Stomach (tissue), 9 donors: ENCODE measurements around the gene LDB2. TPM values are rescaled to one million over a fixed set of nuclear protein-coding genes. Genes with fewer than 3 reads are reported as not detected.

ENCODE experiments used
- DNase-seq, 2 donors: peaks; one replicate each; pipeline versions ENCODE4 v3.0.0 to v3.0.0-alpha.2; 2013 to 2019
- H3K27ac ChIP-seq, 5 donors: fragments of 200-600 bp in 4 of 5; sonication (generic) in 4 of 5; one replicate each; pipeline ENCODE4 v1.5.1; 2013 to 2019; ENCODE audit warnings: mild to moderate bottlenecking in 1 of 5, moderate library complexity in 1 of 5
- H3K27me3 ChIP-seq, 3 donors: fragments of 200-600 bp; sonication (generic); one replicate each; pipeline ENCODE4 v1.5.1; 2017 to 2019; ENCODE audit warnings: mixed run types in 1 of 3
- H3K36me3 ChIP-seq, 4 donors: fragments of 200-600 bp; sonication (generic); 1 replicate in 3 of 4; 2 replicates in 1 of 4; pipeline ENCODE4 v1.5.1; 2016 to 2019
- H3K4me1 ChIP-seq, 4 donors: fragments of 200-600 bp; sonication (generic); one replicate each; pipeline ENCODE4 v1.5.1; 2016 to 2019
- H3K4me3 ChIP-seq, 4 donors: fragments of 200-600 bp; sonication (generic) in 3 of 4; one replicate each; pipeline ENCODE4 v1.5.1; 2016 to 2019; ENCODE audit warnings: mild to moderate bottlenecking in 1 of 4
- H3K9me3 ChIP-seq, 4 donors: fragments of 200-600 bp; sonication (generic); one replicate each; pipeline ENCODE4 v1.5.1; 2016 to 2019
- CTCF ChIP-seq, 7 experiments: fragments of 450-650 bp in 4 of 7; fragments of 200-600 bp in 3 of 7; sonication (generic) in 3 of 7; IDR thresholded peaks; one replicate each; pipeline ENCODE4 v1.5.1; 2016 to 2019; ENCODE audit warnings: antibody characterized with exemption in 7 of 7, control low read depth in 2 of 7, mild to moderate bottlenecking in 1 of 7
- EP300 ChIP-seq: sonication (generic); formaldehyde crosslinking; IDR thresholded peaks from one replicate; pipeline ENCODE4 v1.6.1; 2017; ENCODE audit warnings: antibody characterized with exemption
- POLR2A ChIP-seq, 4 donors: fragments of 450-650 bp; IDR thresholded peaks; one replicate each; pipeline ENCODE4 v1.6.1; 2016; ENCODE audit warnings: antibody characterized with exemption in 4 of 4, control low read depth in 2 of 4, mild to moderate bottlenecking in 1 of 4, moderate library complexity in 1 of 4
- POLR2AphosphoS5 ChIP-seq, 3 donors: sonication (generic); formaldehyde crosslinking; IDR thresholded peaks; one replicate each; pipeline ENCODE4 v1.6.1; 2016; ENCODE audit warnings: antibody characterized with exemption in 3 of 3
- WGBS, 5 donors: extraction: QIAGEN DNeasy Blood & Tissue Kit in 3 of 5; methylation state at CpG; one replicate each; pipeline versions ENCODE4 v1.1.5 to v1.1.7; 2013 to 2018; 5-methylcytosine and 5-hydroxymethylcytosine counted together
- intact Hi-C: fragments of 100-400 bp; cut with DNase I; formaldehyde crosslinking; loops from one replicate; pipeline ENCODE4 v1.15.1; 2023; ENCODE audit warnings: low total_unique reads
- polyA plus RNA-seq, 3 donors: library from polyadenylated mRNA; stranded (reverse); fragments of 200-250 nt; gene quantifications; one replicate each; pipeline ENCODE4 v1.2.3, GENCODE V29; 2013
- total RNA-seq, 5 donors: library from RNA; depleted of rRNA; stranded (reverse); fragments of >200 nt; gene quantifications; one replicate each; pipeline versions ENCODE4 v1.1.0 to v1.2.3, GENCODE V29; 2014 to 2016
- donor health status: healthy with polysubstance abuse.
- donor health status: Bipolar disorder and iron deficiency.
- donor health status: healthy.

Gene LDB2
- total and polyA plus RNA-seq, 8 donors: 6.2 to 63.3 (median 12.8) TPM

- H3K9me3 ChIP-seq: no peaks in the 10 kb centered on the region
- no peak overlapping the region for H3K4me3 ChIP-seq
- no peaks in the 10 kb centered on the region for H3K36me3 ChIP-seq
- intact Hi-C loops: no loop called here
- peak in 1 of 7 experiments; percentile 26 for TF ChIP-seq CTCF (IDR thresholded peaks at IDR 0.05)
- TF ChIP-seq EP300: no peak
- TF ChIP-seq POLR2AphosphoS5 (IDR thresholded peaks at IDR 0.05): no peak
- no peak for TF ChIP-seq POLR2A (IDR thresholded peaks at IDR 0.05)
- H3K27ac ChIP-seq: no peak overlapping the region
- H3K27me3 ChIP-seq: no peaks in the 10 kb centered on the region
- DNase-seq: no peak
- H3K4me1 ChIP-seq: no peaks in the 10 kb centered on the region
Measured at GRCh38 chr4:16752150-16752549, 146.3 kb downstream of the LDB2 start.

GRCh38 chr4:16750882-16751642 lies 147.4 kb downstream of the LDB2 start:
- Histone ChIP-seq H3K4me1 (no peaks in the 10 kb centered on the region), H3K9me3 (no peaks in the 10 kb centered on the region), H3K4me3 (no peak overlapping the region), H3K27me3 (no peaks in the 10 kb centered on the region), H3K36me3 (no peaks in the 10 kb centered on the region), H3K27ac (no peak overlapping the region)
- WGBS, 5 donors: 38 to 69% (median 47%) methylated on average over 8 of the region's 8 CpGs
- DNase-seq: no peak
- intact Hi-C loops: no loop called here
- TF ChIP-seq POLR2A (IDR thresholded peaks at IDR 0.05) (no peak), EP300 (no peak), POLR2AphosphoS5 (IDR thresholded peaks at IDR 0.05) (no peak), CTCF (IDR thresholded peaks at IDR 0.05) (no peak)

- Histone ChIP-seq H3K4me3 (no peak overlapping the region), H3K27me3 (no peaks in the 10 kb centered on the region), H3K9me3 (no peaks in the 10 kb centered on the region), H3K36me3 (no peaks in the 10 kb centered on the region), H3K4me1 (peaks cover 0 to 6% (median 3%) of the 10 kb centered on the region in 4 donors), H3K27ac (no peak overlapping the region)
- no peak for DNase-seq
- WGBS, 5 donors: 60 to 74% (median 70%) methylated on average over 2 of the region's 2 CpGs
- TF ChIP-seq CTCF (IDR thresholded peaks at IDR 0.05) (no peak), POLR2AphosphoS5 (IDR thresholded peaks at IDR 0.05) (no peak), EP300 (no peak), POLR2A (IDR thresholded peaks at IDR 0.05) (no peak)
- intact Hi-C loops: no loop called here
Measured at GRCh38 chr4:16750216-16750615, 148.2 kb downstream of the LDB2 start.

- Histone ChIP-seq H3K27ac (peak overlapping the region in 3 of 5 donors; percentile 10 to 48 (median 30)), H3K4me1 (peaks cover 0 to 12% (median 6%) of the 10 kb centered on the region in 4 donors), H3K36me3 (no peaks in the 10 kb centered on the region), H3K27me3 (no peaks in the 10 kb centered on the region), H3K9me3 (no peaks in the 10 kb centered on the region), H3K4me3 (no peak overlapping the region)
- intact Hi-C loops: no loop called here
- 70 to 81% (median 74%) methylated on average over 3 of the region's 3 CpGs for WGBS, 5 donors
- no peak for TF ChIP-seq EP300
- TF ChIP-seq POLR2AphosphoS5 (IDR thresholded peaks at IDR 0.05): no peak
- no peak for TF ChIP-seq POLR2A (IDR thresholded peaks at IDR 0.05)
- TF ChIP-seq CTCF (IDR thresholded peaks at IDR 0.05): no peak
- DNase-seq: peak in 1 of 2 donors; percentile 49
Measured at GRCh38 chr4:16745887-16746286, 152.6 kb downstream of the LDB2 start.
